Posterior cingulate gyrus (tissue), 11 donors: ENCODE data around the gene PPP2R2B.
"Not testable (repeated sequence)": the region's sequence is repeated elsewhere in the genome, so short reads cannot be mapped to it uniquely, and the experiment has no call there.

Experiments used
- DNase-seq, 10 donors: peaks; one replicate each; pipeline versions ENCODE4 v3.0.0 to v3.0.0-alpha.2; 2020 to 2021; ENCODE audit warnings: mixed read lengths in 3 of 10
- intact Hi-C: fragments of 100-400 bp; cut with DNase I; formaldehyde crosslinking; loops from one replicate; pipeline ENCODE4 v1.15.1; 2023

PPP2R2B gene

DNA sequence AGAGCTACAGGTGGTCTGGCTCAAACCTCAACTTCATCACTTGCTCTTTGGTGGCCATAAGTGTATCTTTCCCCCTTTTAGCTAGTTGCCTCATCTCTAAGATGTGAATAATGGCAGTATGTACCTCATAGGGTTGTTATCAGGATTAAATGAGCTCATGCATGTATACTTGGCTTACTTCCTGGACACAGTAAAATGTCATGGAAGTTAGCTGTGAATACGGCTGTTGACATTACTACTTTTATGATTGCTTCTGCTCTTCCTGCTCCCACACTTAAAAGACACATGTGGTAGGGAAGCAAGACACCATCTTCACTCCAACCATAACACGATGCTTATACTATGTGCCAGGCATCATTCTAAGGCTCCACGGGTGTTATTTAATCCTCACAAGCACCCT lies 248.1 kb downstream of the PPP2R2B start:
- DNase-seq = no peak
- intact Hi-C loops = no loop called here

DNA sequence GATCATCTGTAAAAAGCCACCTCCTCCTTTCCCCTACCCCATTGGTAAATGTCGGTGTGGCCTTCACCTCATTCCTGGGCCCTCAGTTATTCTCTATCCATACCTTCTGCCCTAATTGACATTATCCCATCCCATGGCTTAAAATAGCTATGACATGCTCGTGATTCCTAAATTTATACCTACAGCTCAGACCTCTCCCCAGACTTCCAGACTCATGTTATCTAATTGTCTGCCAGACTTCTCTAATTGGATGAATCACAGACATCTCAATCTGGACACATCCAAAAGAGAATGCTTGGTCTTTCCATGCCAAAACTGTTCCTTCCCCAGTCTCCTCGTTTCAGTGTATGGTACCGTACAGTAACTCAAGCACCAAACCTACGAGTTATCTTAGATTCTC lies 249.6 kb downstream of the PPP2R2B start:
- intact Hi-C loops = no loop called here
- DNase-seq = no peak

DNA sequence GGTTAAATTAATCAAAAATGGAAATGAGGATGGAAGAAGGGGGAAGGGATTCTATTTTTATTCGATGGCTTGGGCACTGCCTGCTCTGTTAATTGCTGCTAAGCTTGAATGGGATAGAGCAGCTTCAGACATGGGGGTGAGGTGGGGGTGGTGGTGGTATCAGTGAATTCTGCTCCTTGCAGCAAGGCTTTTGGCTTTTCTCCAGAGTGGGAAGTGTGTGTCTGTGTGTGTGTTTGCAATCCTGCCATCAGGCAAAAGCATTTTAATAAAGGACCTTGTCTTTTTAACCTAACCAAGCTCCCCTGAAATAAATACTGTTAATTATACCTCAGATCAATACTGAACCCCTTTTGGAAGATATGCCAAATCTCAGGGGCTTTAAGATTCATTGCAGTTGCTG lies 251.6 kb downstream of the PPP2R2B start:
- intact Hi-C loops = no loop called here

DNA sequence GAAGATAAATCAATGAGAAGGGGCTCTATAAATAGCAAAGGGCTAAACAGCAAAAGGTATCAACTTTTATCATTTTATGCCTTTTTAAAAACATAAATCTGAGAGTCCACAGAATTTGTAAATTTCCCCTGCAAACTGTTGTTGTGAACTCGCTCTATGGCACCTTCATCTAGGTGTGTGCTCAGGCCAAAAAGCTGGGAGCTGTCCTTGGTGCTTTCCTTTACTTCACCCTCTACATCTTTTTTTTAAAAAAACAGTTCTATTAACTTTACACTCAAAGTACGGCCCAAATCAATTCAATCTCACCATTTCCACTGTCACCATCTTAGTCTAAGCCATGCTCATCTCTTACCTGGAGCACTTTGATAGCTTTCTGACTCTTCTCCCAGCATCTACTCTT lies 254.4 kb downstream of the PPP2R2B start:
- no peak for DNase-seq
- intact Hi-C loops = no loop called here

More for the DNA sequence above, 251.6 kb downstream of the PPP2R2B start:
- DNase-seq = no peak

DNA sequence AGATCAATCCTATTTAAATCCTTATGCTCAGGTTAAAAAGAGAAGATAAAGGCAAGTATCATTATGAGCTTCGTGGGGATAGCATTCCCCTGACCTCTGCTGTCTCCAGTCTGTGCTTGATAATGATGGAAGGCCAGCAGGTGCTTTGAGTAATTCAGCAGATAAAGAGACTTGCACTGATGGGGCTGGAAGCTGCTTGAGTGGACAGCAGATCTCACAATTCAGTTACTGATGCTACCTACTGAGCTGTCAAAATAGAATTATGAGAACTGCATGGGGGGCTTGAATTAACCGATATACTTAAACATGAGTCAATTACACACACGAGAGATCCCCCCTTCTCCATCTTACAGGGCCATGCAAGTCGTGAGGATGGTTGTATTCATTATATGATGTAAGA lies 254.9 kb downstream of the PPP2R2B start:
- intact Hi-C loops = no loop called here
- DNase-seq = no peak

DNA sequence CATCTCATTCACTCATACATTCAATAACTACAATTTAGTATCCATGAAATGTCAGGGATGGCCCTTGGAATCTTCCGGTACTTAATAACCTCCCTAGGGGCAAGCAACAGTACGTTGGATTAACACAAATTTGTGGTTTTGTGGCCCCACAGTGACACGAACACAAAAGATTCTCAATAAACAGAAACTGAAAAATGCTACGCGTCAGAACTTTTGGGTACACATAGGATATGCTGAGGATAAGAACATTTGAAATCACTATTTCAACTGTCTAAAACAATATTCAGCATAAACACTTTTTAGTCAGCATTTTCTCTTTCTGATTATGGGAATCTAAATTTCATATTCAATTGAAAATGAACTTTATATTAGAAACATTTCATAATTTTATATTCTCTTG lies 255.5 kb downstream of the PPP2R2B start:
- intact Hi-C loops = no loop called here
- DNase-seq = no peak

DNA sequence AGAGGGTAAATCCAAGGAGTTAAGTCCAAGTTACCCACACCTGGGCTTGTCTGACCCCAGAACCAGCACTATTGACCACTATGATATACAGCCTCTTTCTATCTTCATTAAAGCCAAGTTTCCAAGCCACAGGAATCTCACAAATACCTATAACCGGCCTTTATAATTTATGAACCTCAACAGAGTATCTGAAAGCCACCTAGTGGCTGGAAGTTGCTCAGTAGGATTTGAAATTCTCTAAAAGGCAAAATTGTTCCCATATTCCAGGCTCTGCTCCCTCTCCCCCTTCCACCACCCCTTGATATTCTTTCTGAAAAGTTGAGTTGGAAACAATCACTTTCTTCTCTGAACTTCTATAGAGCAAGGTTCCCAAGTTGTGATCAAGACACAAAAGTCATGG lies 256.2 kb downstream of the PPP2R2B start:
- DNase-seq = no peak
- intact Hi-C loops = no loop called here

DNA sequence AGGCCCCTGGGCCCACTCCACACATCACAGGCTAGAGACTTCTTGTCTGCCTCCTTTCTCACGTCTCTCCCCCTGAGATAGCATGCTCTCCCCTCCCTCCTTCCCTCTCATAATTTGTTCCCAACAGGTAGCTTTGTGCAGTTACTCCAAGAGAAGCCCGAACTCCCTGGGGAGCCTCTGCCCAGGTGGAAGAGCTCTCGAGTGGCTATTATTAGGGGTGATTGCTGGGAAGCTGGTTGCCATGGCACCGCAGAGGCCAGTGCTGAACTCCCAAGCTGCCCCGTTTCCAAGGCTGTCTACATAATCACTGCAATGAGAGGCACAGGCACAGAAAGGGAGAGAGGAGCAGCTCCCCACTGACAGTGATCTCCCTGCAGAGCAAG lies 257.9 kb downstream of the PPP2R2B start:
- DNase-seq = peak in 5 of 10 donors; percentile 25 to 84 (median 71)
- intact Hi-C loops = no loop called here

DNA sequence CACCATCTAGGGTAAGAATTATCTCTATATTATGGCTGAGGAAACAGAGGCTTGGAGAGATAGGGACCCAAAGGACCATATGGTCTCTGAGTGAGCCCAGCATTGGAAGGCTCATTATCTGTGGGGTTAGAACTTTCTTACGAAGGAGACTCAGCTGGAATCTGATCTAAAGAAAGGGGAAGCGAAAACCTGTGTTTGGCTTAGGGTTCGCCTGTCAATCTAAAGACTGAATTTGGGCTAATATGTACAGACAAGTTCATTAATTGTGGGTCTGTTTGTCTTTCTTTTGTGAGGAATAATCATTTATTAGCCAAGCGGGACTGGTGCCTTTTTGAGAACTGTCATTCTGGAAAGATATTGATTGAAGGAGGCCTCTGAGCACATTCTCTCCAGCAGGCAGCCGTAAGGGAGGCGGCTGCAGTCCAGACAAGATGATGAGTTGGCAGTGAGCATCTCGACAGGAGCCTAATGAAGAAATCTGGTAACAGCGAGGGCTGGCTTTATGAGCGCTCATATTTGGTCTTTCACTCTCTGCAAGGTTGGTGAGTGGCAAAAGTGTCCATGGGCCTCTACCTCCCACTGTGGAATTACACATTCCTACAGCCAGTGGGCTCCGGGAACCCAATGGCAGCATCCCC lies 258.4 kb downstream of the PPP2R2B start:
- intact Hi-C loops = no loop called here
- peak in 1 of 10 donors; percentile 61 for DNase-seq

DNA sequence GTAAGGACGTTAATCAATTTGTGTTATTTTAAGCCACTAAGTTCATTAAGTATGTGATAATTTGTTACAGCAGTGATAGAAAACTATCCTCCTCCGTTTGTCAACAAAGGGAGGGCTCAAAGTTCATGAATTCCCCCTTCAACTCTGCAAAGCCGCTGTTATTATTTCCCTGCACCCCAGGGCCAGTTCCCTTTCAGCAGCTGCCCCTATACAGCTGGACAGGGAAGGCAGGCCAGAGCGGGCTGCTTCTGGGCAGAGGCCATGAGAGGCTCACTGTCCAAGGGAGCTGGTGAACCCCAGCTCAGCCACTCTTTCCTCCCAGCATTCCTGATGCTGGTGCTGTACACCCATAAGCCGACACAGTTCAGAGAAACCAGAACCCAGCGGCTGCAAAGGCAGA lies 260.1 kb downstream of the PPP2R2B start:
- intact Hi-C loops = no loop called here

DNA sequence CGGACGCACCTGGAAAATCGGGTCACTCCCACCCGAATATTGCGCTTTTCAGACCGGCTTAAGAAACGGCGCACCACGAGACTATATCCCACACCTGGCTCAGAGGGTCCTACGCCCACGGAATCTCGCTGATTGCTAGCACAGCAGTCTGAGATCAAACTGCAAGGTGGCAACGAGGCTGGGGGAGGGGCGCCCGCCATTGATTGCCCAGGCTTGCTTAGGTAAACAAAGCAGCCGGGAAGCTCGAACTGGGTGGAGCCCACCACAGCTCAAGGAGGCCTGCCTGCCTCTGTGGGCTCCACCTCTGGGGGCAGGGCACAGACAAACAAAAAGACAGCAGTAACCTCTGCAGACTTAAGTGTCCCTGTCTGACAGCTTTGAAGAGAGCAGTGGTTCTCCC lies 268.8 kb downstream of the PPP2R2B start:
- intact Hi-C loops = not testable (repeated sequence)

More for the DNA sequence above, 260.1 kb downstream of the PPP2R2B start:
- peak in 2 of 10 donors; percentile 47 to 67 for DNase-seq

DNA sequence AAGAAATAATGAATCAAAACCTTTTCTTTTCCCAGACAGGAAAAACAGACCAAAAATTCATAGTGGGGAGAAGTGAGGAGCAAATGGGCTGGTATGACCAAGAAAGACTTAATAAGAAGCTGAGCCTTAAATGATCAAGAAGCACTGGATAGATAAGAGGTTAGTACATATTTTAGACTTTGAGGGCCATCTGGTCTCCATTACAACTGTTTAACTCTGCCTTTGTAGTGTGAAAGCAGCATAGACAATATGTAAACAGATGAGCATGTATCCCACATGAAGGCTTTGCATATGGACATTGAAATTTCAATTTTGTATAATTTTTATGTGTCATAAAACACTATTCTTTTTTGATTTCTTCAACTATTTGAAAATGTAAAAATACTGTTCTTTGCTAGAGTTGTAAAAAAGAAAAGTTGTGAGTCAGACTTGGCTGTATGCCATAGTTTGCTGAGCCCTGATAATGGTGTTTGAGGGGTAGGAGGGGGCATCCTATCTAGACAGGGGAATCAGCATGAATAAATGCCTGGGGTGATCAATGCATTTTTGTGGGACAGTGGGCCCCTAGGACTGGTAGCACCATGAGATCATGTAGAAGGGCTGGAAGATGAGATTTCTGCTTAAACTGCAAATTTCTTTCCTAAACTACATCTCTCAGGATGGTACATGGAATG lies 270.8 kb downstream of the PPP2R2B start:
- intact Hi-C loops = no loop called here
- DNase-seq = no peak

More for the DNA sequence above, 268.8 kb downstream of the PPP2R2B start:
- DNase-seq = not testable (repeated sequence)

DNA sequence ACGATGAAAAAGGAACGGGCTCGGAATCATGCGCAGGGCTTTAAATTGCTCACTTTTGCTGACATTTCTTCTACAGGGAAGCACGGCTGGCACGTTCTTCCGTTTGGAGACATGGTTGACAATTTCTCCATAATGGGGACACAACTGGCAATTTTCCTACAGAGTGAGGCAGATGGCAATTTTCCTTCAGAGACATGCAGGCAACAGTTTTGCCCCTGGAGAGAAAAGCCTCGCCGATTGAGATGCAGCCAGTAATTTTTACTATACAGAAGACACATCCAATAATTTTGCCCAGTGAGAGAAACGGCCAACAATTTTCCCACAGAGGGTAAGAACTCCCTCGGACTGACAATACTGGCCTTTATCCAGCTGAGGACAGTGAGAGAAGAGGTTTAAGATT lies 271.7 kb downstream of the PPP2R2B start:
- DNase-seq = peak in 1 of 10 donors; percentile 16
- intact Hi-C loops = no loop called here

DNA sequence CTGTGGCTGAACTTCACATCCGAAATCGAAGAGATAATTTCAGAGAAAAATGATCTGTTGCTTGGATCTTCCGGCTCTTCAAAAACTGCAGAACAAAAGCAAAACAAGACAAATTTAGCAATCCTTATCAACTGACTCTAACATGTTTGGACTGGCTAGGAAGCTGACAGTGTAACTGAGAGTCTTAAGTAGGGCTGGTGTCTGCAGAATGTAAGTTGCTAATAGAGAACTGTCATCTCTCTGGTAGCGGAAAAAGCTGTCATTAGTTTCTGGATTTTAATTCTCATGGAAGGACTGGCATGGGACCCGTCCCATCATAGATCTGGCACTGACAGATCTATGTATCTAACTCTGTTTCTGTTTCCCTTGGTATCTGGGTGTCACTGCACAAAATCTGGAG lies 278.2 kb downstream of the PPP2R2B start:
- intact Hi-C loops = no loop called here
- no peak for DNase-seq

DNA sequence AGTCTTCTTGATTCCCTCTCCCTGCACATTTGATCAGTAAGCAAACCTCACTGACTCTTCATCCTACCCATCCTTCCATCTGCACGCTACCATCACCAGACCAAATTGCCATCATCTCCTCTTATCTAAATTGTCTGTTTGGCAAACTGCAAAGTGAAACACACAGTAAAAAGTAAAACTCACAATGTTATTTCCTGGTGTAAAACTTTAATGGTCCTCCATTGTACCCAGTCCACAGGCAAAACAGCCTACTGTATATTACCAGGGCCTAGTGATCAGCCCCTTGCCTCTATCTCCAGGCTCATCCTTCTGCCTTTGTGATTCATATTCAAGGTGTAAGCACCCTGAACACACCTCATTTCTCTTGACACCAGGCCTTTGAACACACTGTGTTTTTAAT lies 279.3 kb downstream of the PPP2R2B start:
- intact Hi-C loops = no loop called here
- DNase-seq = no peak

DNA sequence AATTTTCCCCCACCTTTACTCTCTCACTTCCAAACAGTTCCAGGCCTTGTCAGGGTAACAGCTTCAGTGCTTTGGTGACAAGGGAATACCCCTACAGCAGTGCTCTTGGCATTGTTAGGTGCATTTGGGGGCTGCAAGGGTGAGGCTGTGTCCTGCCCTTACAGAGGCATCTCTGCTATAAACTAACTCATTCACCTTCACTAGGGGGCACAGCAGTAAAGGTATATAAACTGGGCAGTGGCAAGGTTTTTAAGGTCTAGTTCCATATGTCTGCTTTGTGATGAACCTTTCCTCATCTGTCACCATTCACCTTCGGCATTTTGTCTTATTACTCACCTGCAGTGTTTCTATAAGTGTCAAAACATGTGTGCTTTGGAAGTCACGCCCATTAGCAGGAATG lies 283.5 kb downstream of the PPP2R2B start:
- DNase-seq = no peak
- intact Hi-C loops = no loop called here

DNA sequence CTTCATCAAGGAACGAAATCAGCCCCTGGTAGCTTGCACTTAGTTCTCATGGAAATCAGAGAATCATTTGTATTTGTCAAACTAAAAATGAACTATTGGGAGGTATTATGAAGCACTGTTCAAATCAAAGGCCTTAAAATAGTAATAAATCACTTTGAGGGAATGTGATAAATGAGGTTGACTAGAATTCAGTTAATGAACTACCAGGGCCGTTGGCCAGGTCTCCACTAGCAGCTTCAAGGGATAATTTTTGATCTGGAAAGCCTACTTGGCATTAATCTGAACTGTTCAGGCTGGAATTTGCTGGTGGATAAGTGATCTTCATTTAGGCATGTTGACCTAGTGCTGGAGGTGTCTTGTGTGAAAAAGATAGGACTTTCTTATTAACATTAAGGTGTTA lies 286.2 kb downstream of the PPP2R2B start:
- no peak for DNase-seq
- intact Hi-C loops = no loop called here

DNA sequence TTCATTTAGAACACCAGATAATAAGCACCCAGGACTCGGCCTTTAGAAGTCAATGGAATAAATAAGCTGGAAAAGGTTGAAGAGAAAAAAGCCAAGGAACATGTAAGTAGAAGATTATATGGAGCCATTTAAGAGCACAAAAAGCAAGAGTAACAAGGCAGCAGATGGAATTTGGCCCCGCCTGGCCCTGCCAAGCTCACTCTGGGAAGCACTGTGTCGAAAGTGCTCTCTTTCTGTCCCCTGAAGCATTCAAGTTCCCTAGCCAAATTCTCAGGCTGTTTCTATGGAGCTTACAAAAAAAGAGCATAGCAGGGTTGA lies 289.6 kb downstream of the PPP2R2B start:
- intact Hi-C loops = no loop called here
- peak in 7 of 10 donors; percentile 18 to 88 (median 46) for DNase-seq

DNA sequence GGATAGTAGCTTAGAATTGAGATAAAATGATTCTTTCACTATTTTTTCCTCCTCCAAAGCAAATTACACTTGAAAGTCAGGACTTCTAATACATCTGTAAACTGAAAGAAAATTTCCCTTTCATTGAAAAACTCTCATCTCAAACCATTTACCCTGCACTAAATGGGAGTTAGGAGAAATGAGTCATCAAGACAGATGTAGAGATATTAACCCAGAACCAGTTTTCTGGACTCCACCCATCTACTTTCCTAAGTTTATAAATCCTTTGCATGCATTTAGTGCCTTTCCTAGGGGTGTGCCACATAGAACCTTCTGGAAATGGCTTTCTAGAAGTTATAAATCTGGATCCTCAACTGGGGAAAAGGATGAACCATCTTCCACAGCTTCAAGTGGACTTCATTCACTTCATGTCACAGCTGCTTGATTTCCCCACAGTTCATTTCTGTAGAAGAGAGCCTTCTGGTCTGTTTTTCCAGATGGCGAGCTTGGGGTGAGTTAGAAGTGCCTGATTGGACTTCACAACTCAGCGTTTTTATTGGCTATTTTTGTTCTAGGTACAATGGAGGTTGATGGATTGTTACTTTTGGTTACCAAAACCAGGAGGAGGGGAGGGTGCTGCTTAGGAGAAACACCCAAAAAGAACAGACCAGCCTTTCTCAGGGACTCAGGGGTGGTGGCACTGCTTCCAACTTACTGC lies 290.1 kb downstream of the PPP2R2B start:
- DNase-seq = no peak
- intact Hi-C loops = no loop called here

DNA sequence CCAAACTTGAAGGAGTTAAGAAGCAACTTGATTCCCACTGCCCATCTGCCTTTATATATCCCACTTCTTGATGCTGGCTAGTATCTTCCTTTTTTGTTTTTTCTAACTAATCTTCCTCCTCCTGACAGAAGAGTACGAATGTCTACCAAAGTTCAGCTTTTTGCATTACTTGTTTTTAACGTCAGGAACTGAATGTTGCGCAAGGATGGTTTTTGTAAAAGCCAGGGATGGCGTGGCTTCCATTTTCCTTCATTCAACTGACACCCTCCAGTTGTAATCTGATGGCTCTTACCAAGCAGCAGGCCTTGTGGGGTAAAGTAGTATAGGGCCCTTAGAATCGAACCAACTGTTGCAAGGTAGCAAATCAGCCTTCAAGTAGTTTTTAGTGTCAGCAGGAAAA lies 291.8 kb downstream of the PPP2R2B start:
- intact Hi-C loops = no loop called here
- no peak for DNase-seq

DNA sequence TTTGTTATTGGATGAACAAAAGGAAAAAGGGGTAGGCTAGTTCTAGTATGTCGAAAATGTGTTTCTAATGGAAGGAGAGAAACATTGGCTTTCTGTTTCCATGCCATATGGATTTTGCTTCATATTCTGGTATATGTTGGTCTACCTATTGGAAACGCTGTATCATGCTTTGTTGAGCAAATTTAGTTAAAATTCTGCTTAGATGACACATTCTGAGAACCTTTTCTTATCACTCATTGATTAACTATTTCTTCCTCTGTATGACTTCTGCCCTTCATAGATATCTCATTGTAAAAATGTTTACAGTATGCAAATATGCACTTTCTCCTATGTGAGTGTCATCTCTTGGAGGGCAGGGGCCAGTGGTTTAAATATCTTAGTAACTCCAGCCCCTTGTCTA lies 293.8 kb downstream of the PPP2R2B start:
- DNase-seq = no peak
- intact Hi-C loops = no loop called here

DNA sequence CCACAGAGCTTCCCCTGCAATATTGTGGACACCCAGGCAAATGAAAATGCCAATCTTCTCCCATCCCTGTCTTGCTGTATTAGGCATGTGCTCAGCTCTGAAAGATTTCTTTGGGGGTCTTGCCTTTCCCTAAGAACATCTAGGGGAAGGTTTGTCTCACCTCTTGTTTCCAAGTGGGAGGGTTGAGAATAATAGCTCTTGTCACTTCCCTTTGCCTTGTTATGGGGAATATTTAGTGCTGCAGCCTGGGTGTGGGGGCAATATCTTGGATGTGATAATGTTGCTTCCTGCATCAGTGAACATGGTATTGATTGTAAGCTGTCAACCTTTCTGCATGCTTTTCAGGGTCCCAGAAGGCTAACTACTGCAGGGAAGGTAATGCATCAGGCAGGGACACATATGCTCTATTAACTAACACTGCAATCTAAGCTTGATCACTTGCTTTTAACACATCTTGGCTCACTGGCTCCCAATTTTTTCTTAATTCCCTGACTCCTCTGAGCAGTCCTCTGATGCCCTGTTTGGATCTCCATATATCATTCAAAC lies 296.4 kb downstream of the PPP2R2B start:
- no peak for DNase-seq
- intact Hi-C loops = no loop called here
